Activated CD8-positive, alpha-beta memory T cell treated with anti-CD3 and anti-CD28 coated beads, Interleukin-2, amount 10 ng/mL, durations not matched to agents 7 days and 5 days (primary cell): Measurements from ENCODE around the gene MKX. TPM values are rescaled to one million over a fixed set of nuclear protein-coding genes. Genes with fewer than 3 reads are reported as not detected.

Experiments used
- ATAC-seq: fragments of 150-1000 bp; cut with Tn5 transposase; one replicate; pipeline ENCODE4 v1.10.0; 2021; ENCODE audit warnings: moderate library complexity
- CTCF ChIA-PET: fragments of 350-600 bp; sonication (Branson Sonifier 250); formaldehyde crosslinking; loops from one replicate; lab custom pipeline; 2021; ENCODE audit warnings: antibody characterized with exemption; lab: Charles Lee
- DNase-seq: peaks from one replicate; pipeline ENCODE4 v3.0.0-alpha.2; 2020
- H3K27ac Mint-ChIP-seq: one replicate; pipeline ENCODE4 v1.8.0; 2021; ENCODE audit warnings: mild to moderate bottlenecking, mixed read lengths
- H3K27me3 Mint-ChIP-seq: one replicate; pipeline ENCODE4 v1.8.0; 2021; ENCODE audit warnings: mixed read lengths
- H3K36me3 Mint-ChIP-seq: one replicate; pipeline ENCODE4 v1.8.0; 2021; ENCODE audit warnings: mild to moderate bottlenecking, mixed read lengths
- H3K4me1 Mint-ChIP-seq: one replicate; pipeline ENCODE4 v1.8.0; 2021; ENCODE audit warnings: mixed read lengths
- H3K4me3 Mint-ChIP-seq: one replicate; pipeline ENCODE4 v1.8.0; 2021; ENCODE audit warnings: mild to moderate bottlenecking, moderate library complexity, mixed read lengths
- H3K9me3 Mint-ChIP-seq: one replicate; pipeline ENCODE4 v1.8.0; 2022; ENCODE audit warnings: low read depth, mixed read lengths
- total RNA-seq, 2 experiments: library from RNA; stranded (reverse); gene quantifications; one replicate each; pipeline ENCODE4 v1.2.3, GENCODE V29; 2021

MKX gene
- total RNA-seq, 2 experiments from 2014 or later = not detected

- CTCF ChIA-PET = interaction anchor here (0.9 kb wide), 1 partner anchor 432 kb away, joined by 3 read pairs; no protein-coding TSS in a partner anchor
- H3K4me3 Mint-ChIP-seq = no peak overlapping the region
- no peak for DNase-seq
Measured at GRCh38 chr10:27747096-27747451, 1.5 kb upstream of the MKX start.

GRCh38 chr10:27746397-27747095 is 927 bp upstream of the MKX start:
- Mint-ChIP-seq H3K4me3 (peak overlapping the region; percentile 8), H3K4me1 (peaks cover 31% of the 10 kb centered on the region), H3K27ac (peak overlapping the region; percentile 6), H3K9me3 (no peaks in the 10 kb centered on the region), H3K36me3 (peaks cover 4% of the 10 kb centered on the region), H3K27me3 (peaks cover 77% of the 10 kb centered on the region)
- CTCF ChIA-PET = interaction anchor here (0.8 kb wide), 1 partner anchor 14 kb away, joined by 3 read pairs; no protein-coding TSS in a partner anchor
- ATAC-seq = no peak
- DNase-seq = no peak

More at GRCh38 chr10:27747096-27747451, 1.5 kb upstream of the MKX start:
- Mint-ChIP-seq H3K4me1 (peaks cover 27% of the 10 kb centered on the region), H3K27me3 (peaks cover 77% of the 10 kb centered on the region), H3K9me3 (no peaks in the 10 kb centered on the region), H3K27ac (no peak overlapping the region), H3K36me3 (peaks cover 4% of the 10 kb centered on the region)
- ATAC-seq = no peak

DNA sequence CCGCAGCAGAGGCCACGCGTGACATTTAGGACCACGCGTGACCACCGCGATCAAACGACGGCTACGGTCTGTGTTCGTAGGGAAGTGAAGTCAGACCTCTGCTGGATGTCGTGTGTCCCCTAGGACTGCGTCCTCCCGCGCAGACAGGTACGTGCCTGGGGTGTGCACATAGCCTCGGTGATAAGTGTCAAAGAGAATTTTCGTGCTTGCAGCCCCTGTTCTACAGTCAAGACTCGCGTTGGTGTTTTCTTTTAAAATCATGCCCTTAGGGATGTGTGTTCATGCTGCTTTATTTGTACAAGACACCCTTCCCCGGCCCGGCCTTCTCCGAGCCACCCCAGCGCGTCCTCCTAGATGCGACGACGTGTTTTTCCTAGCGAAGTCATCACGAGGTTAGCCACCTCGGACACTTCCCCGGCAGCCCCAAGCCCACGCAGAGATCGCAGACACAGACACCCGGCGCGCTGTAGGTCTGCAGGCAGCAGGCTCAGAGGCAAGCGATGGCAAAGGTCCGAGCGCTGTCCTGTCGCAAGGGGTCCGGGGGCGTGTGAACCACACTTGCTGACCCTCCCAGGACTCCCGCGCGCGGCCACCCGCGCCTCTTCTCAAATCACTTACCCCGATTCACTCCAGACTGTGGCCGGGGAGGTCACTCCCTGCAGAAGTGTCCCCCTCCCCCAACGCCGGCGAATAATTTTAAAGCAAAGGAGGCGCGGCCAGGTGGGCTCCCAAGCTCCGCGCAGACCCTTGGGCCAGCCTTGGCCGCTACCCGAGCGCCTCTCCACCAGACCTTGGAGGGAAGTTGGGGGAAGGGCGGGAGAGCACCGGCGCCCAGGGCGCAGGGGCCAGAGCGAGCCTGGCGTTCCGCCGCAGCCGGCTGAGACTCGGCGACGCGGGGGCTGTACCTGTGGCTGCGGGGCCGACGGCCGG is 552 bp downstream of the MKX start:
- no peaks in the 10 kb centered on the region for H3K9me3 Mint-ChIP-seq
- CTCF ChIA-PET = no interaction called here
- H3K4me3 Mint-ChIP-seq = peak overlapping the region; percentile 30
- peaks cover 78% of the 10 kb centered on the region for H3K27me3 Mint-ChIP-seq
- H3K27ac Mint-ChIP-seq = peak overlapping the region; percentile 44
- H3K4me1 Mint-ChIP-seq = peaks cover 36% of the 10 kb centered on the region
- peaks cover 4% of the 10 kb centered on the region for H3K36me3 Mint-ChIP-seq
- DNase-seq = no peak
- no peak for ATAC-seq

- Mint-ChIP-seq H3K4me3 (peak overlapping the region; percentile 48), H3K27ac (peak overlapping the region; percentile 44), H3K27me3 (peaks cover 71% of the 10 kb centered on the region), H3K9me3 (no peaks in the 10 kb centered on the region), H3K36me3 (peaks cover 4% of the 10 kb centered on the region), H3K4me1 (peaks cover 36% of the 10 kb centered on the region)
- CTCF ChIA-PET = interaction anchor here (2.0 to 2.4 kb wide), 3 partner anchors 240 to 638 kb away, joined by 4 to 21 read pairs (median 5); partner anchors contain the start of gene RAB18
- DNase-seq (no peak), ATAC-seq (no peak)
Measured at GRCh38 chr10:27743877-27744801, 1.5 kb downstream of the MKX start.

DNA sequence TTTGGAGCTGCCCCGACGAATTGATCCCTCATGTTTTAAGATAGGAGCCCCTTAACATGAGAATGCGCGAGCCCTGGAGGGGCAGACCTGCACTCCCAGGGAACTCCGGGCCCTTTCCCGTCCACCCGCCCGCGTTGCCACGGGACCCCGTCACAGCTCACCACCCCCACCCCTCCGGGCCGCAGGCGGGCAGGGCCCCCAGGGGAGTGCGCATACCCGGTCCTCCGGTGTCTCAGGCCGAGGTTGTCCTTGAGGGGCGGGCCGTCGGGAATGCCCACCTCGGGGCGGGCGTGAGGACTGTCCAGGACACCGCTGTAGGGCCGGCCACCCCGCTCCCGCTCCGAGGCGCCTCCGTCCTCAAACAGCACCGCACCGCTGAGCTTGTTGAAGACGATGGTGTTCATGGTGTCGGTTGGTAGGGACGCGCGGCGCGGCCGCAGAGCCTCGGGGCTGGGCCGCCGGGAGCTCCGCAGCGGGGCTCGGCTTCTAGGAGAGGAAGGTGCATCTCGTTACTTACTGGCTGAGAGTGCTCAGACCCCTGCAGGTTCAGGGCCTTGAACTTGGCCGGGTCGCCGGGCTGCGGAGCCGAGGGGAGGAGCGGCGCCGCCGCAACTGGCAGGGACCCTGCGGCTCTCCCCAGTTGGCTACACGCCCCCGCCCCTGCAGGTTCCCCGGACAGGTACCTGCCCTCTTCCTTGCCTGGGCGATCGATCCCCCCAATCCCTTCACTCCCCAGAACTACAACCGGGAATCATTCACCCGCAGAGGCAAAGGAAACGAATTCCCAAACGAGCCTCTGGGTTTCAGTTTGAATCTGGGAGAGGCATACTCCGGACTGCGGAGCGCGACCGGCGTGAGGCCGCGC is 2.4 kb downstream of the MKX start:
- Mint-ChIP-seq H3K4me1 (peaks cover 36% of the 10 kb centered on the region), H3K27ac (no peak overlapping the region), H3K36me3 (peaks cover 4% of the 10 kb centered on the region), H3K9me3 (no peaks in the 10 kb centered on the region), H3K4me3 (peak overlapping the region; percentile 50), H3K27me3 (peaks cover 71% of the 10 kb centered on the region)
- CTCF ChIA-PET = interaction anchor here (0.7 to 2.4 kb wide), 10 partner anchors 23 to 639 kb away, joined by 3 to 22 read pairs (median 5); partner anchors contain the start of gene RAB18
- DNase-seq (no peak), ATAC-seq (peak; percentile 9)

DNA sequence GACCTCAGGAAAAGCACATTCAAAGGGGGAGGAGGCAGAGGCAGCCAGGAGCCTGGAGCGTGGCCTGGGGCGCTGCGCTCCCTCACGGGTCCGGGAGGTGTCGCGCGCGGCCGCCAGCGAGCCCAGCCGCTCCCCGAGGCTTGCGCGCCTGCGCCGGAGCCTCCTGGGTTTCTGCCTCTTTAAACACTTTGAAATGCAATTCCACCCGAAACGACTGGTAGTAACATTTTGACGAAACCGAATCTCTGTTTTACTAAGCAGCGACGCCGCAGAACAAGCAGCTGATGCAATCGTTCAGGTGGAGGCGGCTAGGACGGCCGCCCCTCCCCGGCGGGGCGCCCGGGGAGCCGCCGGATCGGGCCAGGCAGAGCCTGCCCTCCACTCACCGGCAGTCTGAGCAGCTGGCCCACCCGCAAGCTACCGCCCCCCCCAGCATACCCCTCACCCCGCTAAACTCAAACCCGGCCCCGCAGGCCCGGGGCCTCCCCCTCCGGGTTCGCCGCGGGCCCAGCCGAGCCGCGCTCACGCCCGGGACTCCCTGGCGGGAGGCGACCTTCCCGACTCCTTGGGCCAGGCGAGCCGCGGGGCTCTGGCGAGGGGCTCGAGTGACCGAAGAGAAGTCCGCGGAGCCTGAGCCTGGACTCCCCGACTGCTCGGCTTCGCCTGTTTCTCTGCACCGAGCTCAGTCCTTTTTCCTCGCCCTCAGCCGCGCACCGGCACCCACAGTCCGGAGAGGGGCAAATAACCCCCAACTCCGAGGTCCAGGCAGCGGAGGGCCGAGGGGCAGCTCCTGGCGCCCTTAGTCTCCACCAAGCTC is 3.2 kb downstream of the MKX start:
- Mint-ChIP-seq H3K27me3 (peaks cover 73% of the 10 kb centered on the region), H3K4me1 (peaks cover 36% of the 10 kb centered on the region), H3K9me3 (no peaks in the 10 kb centered on the region), H3K27ac (no peak overlapping the region), H3K4me3 (peak overlapping the region; percentile 58), H3K36me3 (peaks cover 4% of the 10 kb centered on the region)
- DNase-seq = peak; percentile 88
- peak; percentile 92 for ATAC-seq
- CTCF ChIA-PET = interaction anchor here (0.6 to 2.4 kb wide), 22 partner anchors 11 to 653 kb away, joined by 3 to 22 read pairs (median 3); partner anchors contain the start of gene RAB18

DNA sequence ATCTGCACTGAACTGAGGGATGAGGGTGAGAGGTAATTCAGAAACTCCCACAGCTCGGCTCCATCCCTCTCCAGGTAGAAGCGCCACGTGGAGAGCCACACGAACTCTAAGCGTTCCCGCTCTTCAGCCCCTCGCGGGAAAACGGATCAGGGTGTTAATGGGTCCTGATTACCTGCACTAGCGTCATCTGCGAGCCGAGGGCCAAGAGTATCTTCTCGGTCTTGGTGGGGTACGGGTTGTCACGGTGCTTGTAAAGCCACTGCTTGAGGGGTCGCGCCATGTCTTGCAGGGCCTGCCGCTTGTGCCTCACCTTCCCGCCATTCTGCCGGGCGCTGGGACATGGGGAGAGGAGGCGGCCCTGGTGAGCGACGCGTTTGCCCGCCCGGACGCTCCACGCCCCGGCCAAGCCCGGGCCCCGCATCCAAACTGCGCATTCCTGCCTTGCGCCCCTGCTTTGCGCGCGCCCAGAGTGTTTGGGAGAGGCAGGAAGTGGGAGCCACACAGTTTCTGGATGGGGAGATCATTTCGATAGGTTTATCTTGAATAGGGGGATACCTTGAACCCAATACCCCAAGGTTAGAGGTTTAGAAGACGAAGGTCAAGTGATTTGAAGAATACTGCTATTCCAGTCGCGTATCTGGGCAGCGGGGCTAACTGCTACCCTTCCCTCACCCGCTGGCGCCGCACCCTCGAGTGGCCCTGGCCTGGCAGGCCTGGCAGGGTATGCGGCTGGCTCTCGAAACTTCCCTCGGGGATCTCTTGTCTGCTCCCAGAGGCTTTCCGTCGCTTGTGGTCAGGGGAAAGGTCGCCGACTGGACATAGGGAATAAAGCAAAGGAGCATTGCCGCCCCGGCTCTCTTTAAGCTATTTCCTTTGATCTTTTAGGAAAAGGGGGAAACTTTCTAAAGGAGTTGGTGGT is 4.2 kb downstream of the MKX start:
- peaks cover 71% of the 10 kb centered on the region for H3K27me3 Mint-ChIP-seq
- H3K4me1 Mint-ChIP-seq = peaks cover 29% of the 10 kb centered on the region
- peak overlapping the region; percentile 58 for H3K4me3 Mint-ChIP-seq
- DNase-seq (no peak), ATAC-seq (no peak)
- H3K9me3 Mint-ChIP-seq = no peaks in the 10 kb centered on the region
- CTCF ChIA-PET = interaction anchor here (0.6 to 2.4 kb wide), 18 partner anchors 12 to 654 kb away, joined by 3 to 22 read pairs (median 4); partner anchors contain the start of gene RAB18
- peaks cover 4% of the 10 kb centered on the region for H3K36me3 Mint-ChIP-seq
- no peak overlapping the region for H3K27ac Mint-ChIP-seq

GRCh38 chr10:27736396-27736795 is 9.2 kb downstream of the MKX start:
- H3K4me1 Mint-ChIP-seq = peaks cover 4% of the 10 kb centered on the region
- no peak overlapping the region for H3K27ac Mint-ChIP-seq
- H3K9me3 Mint-ChIP-seq = no peaks in the 10 kb centered on the region
- no peak for DNase-seq
- no peak overlapping the region for H3K4me3 Mint-ChIP-seq
- ATAC-seq = no peak
- no peaks in the 10 kb centered on the region for H3K36me3 Mint-ChIP-seq
- CTCF ChIA-PET = no interaction called here
- peaks cover 56% of the 10 kb centered on the region for H3K27me3 Mint-ChIP-seq

GRCh38 chr10:27730041-27730440 is 15.6 kb downstream of the MKX start:
- ATAC-seq (no peak), DNase-seq (no peak)
- Mint-ChIP-seq H3K27ac (no peak overlapping the region), H3K4me3 (no peak overlapping the region), H3K27me3 (peaks cover 45% of the 10 kb centered on the region), H3K9me3 (no peaks in the 10 kb centered on the region), H3K4me1 (no peaks in the 10 kb centered on the region), H3K36me3 (no peaks in the 10 kb centered on the region)
- CTCF ChIA-PET = no interaction called here

DNA sequence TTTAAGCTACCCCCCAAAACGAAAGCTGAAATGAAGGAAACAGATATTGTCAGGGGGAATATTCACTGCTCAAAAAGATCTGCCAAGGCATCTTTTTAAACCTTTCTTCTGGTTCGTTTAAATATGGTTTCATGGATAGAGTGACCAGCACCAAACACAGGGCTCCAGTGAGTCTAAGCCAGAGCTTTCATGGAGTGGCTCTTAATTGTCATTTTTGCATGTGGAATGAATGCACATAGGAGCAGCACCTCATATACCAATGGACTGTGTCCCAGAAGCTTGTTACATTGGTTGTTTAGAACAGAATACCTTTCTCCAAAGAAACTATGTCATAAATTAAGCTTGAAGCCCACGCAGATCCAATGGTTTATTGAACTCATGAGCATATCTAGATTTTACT is 17.3 kb downstream of the MKX start:
- no peak overlapping the region for H3K4me3 Mint-ChIP-seq
- H3K9me3 Mint-ChIP-seq = no peaks in the 10 kb centered on the region
- CTCF ChIA-PET = interaction anchor here (0.7 to 1.2 kb wide), 2 partner anchors 18 to 665 kb away, joined by 3 read pairs; no protein-coding TSS in a partner anchor
- H3K27me3 Mint-ChIP-seq = peaks cover 49% of the 10 kb centered on the region
- H3K36me3 Mint-ChIP-seq = no peaks in the 10 kb centered on the region
- H3K4me1 Mint-ChIP-seq = peaks cover 10% of the 10 kb centered on the region
- ATAC-seq = no peak
- no peak for DNase-seq
- H3K27ac Mint-ChIP-seq = no peak overlapping the region
